ENCODE results near the gene AGAP3.

DNA sequence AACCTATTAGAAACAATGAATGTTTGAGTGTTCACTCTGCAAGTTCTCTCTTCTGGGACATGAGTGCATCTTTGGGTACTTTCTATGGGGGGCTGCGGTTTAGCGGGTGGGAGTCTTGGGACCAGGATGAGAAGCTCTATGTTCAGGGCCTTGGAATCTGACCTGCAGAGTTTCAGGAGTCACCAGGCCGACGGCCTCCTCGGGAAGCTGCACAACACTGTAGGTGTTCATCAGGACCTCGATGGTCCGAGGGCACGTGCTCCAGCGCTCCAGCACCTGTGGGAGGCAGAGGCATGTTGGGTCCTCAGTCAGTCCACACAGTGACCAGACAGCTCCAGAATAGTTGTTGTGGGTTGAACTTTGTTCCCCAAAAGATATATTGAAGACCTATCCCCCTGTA is 90.1 kb downstream of the AGAP3 start:
- TF ChIP-seq, protein P1, sequence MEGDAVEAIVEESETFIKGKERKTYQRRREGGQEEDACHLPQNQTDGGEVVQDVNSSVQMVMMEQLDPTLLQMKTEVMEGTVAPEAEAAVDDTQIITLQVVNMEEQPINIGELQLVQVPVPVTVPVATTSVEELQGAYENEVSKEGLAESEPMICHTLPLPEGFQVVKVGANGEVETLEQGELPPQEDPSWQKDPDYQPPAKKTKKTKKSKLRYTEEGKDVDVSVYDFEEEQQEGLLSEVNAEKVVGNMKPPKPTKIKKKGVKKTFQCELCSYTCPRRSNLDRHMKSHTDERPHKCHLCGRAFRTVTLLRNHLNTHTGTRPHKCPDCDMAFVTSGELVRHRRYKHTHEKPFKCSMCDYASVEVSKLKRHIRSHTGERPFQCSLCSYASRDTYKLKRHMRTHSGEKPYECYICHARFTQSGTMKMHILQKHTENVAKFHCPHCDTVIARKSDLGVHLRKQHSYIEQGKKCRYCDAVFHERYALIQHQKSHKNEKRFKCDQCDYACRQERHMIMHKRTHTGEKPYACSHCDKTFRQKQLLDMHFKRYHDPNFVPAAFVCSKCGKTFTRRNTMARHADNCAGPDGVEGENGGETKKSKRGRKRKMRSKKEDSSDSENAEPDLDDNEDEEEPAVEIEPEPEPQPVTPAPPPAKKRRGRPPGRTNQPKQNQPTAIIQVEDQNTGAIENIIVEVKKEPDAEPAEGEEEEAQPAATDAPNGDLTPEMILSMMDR (IDR thresholded peaks at IDR 0.05) = no peak
- TF ChIP-seq POLR2A (IDR thresholded peaks at IDR 0.05) = no peak

All from testis (tissue), 2 donors.